ENCODE measurements around the gene C3. TPM values are rescaled to one million over a fixed set of nuclear protein-coding genes. Genes with fewer than 3 reads are reported as not detected.

Gene C3
- total and polyA plus RNA-seq, 2 of the 13 experiments (the other 11 are each of a cell fraction or from before 2014, with no cell fraction given), result 1,455 to 6,272 TPM

DNA sequence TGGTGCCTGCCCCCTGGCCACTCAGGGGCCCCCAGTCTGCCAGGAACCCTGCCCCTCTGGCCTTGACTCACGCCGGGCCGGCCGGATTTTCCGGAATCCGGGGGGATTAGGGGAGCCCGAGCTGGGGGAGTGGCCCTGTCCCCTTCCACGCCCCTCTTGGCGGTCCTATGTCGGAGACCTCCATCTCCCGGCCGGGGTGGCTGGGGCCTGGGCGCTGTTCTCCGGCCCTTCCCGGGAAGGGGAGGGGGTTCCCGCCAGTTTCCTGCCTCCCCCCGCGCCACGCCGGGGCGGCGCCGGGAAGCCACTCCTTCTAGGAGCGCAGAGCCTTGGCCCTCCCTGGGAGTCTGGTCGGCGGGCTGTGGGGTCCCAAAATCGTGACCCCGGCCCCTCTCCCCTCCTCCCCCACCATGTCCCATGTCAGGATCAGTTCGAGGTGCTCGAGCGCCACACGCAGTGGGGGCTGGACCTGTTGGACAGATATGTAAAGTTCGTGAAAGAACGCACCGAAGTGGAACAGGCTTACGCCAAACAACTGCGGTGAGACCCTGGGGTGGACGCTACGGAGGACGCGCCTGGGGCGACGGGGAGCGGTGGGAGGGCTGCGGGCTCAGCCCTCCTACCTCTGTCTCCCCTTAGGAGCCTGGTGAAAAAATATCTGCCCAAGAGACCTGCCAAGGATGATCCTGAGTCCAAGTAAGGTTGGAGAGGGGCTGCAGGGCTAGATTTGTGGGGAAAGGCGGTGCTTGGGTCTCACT, 20.3 kb upstream of the C3 start (continued):
- TF ChIP-seq ZNF335 (CRISPR knock-in tag; IDR thresholded peaks at IDR 0.05), result 0 out of 2 replicates have a peak, but pooled peaks have one; percentile 6
- no peak for TF ChIP-seq SMAD1 (CRISPR knock-in tag; IDR thresholded peaks at IDR 0.05; ENCODE audit: borderline replicate concordance, low read depth)
- no peak for TF ChIP-seq SNRNP70 (IDR thresholded peaks at IDR 0.05; ENCODE audit: low read depth, low read length)
- no peak for TF ChIP-seq ZNF543 (CRISPR knock-in tag; IDR thresholded peaks at IDR 0.05)
- no peak for TF ChIP-seq KLF6 (CRISPR knock-in tag; IDR thresholded peaks at IDR 0.05)
- TF ChIP-seq NONO (IDR thresholded peaks at IDR 0.05), result no peak
- 0 out of 2 replicates have a peak, but pooled peaks have one; percentile 30 for TF ChIP-seq NONO (CRISPR knock-in tag; conservative IDR thresholded peaks at IDR 0.05)
- TF ChIP-seq, protein P1, sequence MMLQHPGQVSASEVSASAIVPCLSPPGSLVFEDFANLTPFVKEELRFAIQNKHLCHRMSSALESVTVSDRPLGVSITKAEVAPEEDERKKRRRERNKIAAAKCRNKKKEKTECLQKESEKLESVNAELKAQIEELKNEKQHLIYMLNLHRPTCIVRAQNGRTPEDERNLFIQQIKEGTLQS (CRISPR knock-in tag; IDR thresholded peaks at IDR 0.05), result 0 out of 2 replicates have a peak, but pooled peaks have one; percentile 22
- TF ChIP-seq FOSL2 (CRISPR knock-in tag; IDR thresholded peaks at IDR 0.05), result 0 out of 2 replicates have a peak, but pooled peaks have one; percentile 19
- TF ChIP-seq, protein P2, sequence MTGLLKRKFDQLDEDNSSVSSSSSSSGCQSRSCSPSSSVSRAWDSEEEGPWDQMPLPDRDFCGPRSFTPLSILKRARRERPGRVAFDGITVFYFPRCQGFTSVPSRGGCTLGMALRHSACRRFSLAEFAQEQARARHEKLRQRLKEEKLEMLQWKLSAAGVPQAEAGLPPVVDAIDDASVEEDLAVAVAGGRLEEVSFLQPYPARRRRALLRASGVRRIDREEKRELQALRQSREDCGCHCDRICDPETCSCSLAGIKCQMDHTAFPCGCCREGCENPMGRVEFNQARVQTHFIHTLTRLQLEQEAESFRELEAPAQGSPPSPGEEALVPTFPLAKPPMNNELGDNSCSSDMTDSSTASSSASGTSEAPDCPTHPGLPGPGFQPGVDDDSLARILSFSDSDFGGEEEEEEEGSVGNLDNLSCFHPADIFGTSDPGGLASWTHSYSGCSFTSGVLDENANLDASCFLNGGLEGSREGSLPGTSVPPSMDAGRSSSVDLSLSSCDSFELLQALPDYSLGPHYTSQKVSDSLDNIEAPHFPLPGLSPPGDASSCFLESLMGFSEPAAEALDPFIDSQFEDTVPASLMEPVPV (CRISPR knock-in tag; IDR thresholded peaks at IDR 0.05), result peak; percentile 19; the same call in 1 of the 2 replicates
- TF ChIP-seq PHF21A (CRISPR knock-in tag; IDR thresholded peaks at IDR 0.05), result 0 out of 2 replicates have a peak, but pooled peaks have one; percentile 56
- peak; percentile 67 for TF ChIP-seq ZBTB7B (CRISPR knock-in tag; IDR thresholded peaks at IDR 0.05)
- TF ChIP-seq KDM3A (CRISPR knock-in tag; IDR thresholded peaks at IDR 0.05; ENCODE audit: low read depth), result 0 out of 2 replicates have a peak, but pooled peaks have one; percentile 44
- TF ChIP-seq RBFOX2 (IDR thresholded peaks at IDR 0.05; ENCODE audit: low read depth, low read length), result 0 out of 2 replicates have a peak, but pooled peaks have one; percentile 46
- no peak for TF ChIP-seq FOSL1 (CRISPR knock-in tag; IDR thresholded peaks at IDR 0.05; ENCODE audit: borderline replicate concordance)
- peak; percentile 22 for TF ChIP-seq YY1 (IDR thresholded peaks at IDR 0.05; ENCODE audit: insufficient read depth, insufficient replicate concordance, low read depth, low read length)
- 0 out of 2 replicates have a peak, but pooled peaks have one; percentile 28 for TF ChIP-seq ZNF703 (CRISPR knock-in tag; IDR thresholded peaks at IDR 0.05; ENCODE audit: borderline replicate concordance)
- TF ChIP-seq RARA (CRISPR knock-in tag; IDR thresholded peaks at IDR 0.05), result peak; percentile 23; the same call in 1 of the 2 replicates
- peak; percentile 88 for TF ChIP-seq PITX1 (CRISPR knock-in tag; IDR thresholded peaks at IDR 0.05)
- peak; percentile 62 for TF ChIP-seq NCOA2 (CRISPR knock-in tag; IDR thresholded peaks at IDR 0.05)
- TF ChIP-seq SRY (CRISPR knock-in tag; IDR thresholded peaks at IDR 0.05), result no peak
- TF ChIP-seq KLF16 (CRISPR knock-in tag; IDR thresholded peaks at IDR 0.05), result peak in 1 of 2 experiments; percentile 61; a peak in 1 of 4 replicates
- peak; percentile 23; the same call in 1 of the 2 replicates for TF ChIP-seq ZFX (CRISPR knock-in tag; IDR thresholded peaks at IDR 0.05; ENCODE audit: low read depth)
- TF ChIP-seq NFYB (CRISPR knock-in tag; IDR thresholded peaks at IDR 0.05), result no peak
- no peak for TF ChIP-seq STAG1 (CRISPR knock-in tag; IDR thresholded peaks at IDR 0.05)
- TF ChIP-seq KMT2A (CRISPR knock-in tag; IDR thresholded peaks at IDR 0.05), result peak; percentile 48; the same call in 1 of the 2 replicates
- TF ChIP-seq THYN1 (CRISPR knock-in tag; IDR thresholded peaks at IDR 0.05; ENCODE audit: borderline replicate concordance, low read depth), result 0 out of 2 replicates have a peak, but pooled peaks have one; percentile 34
- 0 out of 2 replicates have a peak, but pooled peaks have one; percentile 16 for TF ChIP-seq FOXO1 (CRISPR knock-in tag; IDR thresholded peaks at IDR 0.05)
- TF ChIP-seq ZNF331 (CRISPR knock-in tag; IDR thresholded peaks at IDR 0.05), result 0 out of 2 replicates have a peak, but pooled peaks have one; percentile 10
- TF ChIP-seq ZSCAN29 (CRISPR knock-in tag; conservative IDR thresholded peaks at IDR 0.05), result no peak
- TF ChIP-seq PCBP1 (IDR thresholded peaks at IDR 0.05; ENCODE audit: borderline replicate concordance, low read depth, low read length), result 0 out of 2 replicates have a peak, but pooled peaks have one; percentile 40
